HG03095 (cell line): Measurements from ENCODE around the gene OR2T10.
"Not testable (repeated sequence)": the region's sequence is repeated elsewhere in the genome, so short reads cannot be mapped to it uniquely, and the experiment has no call there.

Source experiments
- ATAC-seq: cut with Tn5 transposase; IDR thresholded peaks from one replicate; pipeline ENCODE4 v1.9.1; 2021; ENCODE audit warnings: moderate library complexity; ENCODE audit not compliant: unreplicated experiment

The OR2T10 gene

GRCh38 chr1:248597589-248597988, at the start of gene OR2T10:
Gene OR2T10, minus strand, starts transcription at chr1:248597700. Its CDS starts 3,932 bp downstream, at chr1:248593768.
- ATAC-seq = no peak

- ATAC-seq = not testable (repeated sequence)
Observed at GRCh38 chr1:248645178-248645577, 47.7 kb upstream of the OR2T10 start, which contains the start of gene OR2T35. Gene OR2T35, minus strand, starts transcription at chr1:248645278. Its CDS starts 6,020 bp downstream, at chr1:248639258.

- ATAC-seq = peak; percentile 60
Observed at GRCh38 chr1:248642971-248643651, 45.6 kb upstream of the OR2T10 start.

GRCh38 chr1:248641583-248641982, 44.1 kb upstream of the OR2T10 start:
- ATAC-seq = not testable (repeated sequence)

- ATAC-seq = peak; percentile 41
Observed at GRCh38 chr1:248640906-248641305, 43.4 kb upstream of the OR2T10 start.

- ATAC-seq = peak; percentile 24
Observed at GRCh38 chr1:248639652-248640051, 42.2 kb upstream of the OR2T10 start.

- not testable (repeated sequence) for ATAC-seq
Observed at GRCh38 chr1:248636612-248637011, 39.1 kb upstream of the OR2T10 start.

- not testable (repeated sequence) for ATAC-seq
Observed at GRCh38 chr1:248634991-248635390, 37.5 kb upstream of the OR2T10 start, which contains the start of gene OR2T11. Gene OR2T11, minus strand, starts transcription at chr1:248635091. Its CDS starts 7,963 bp downstream, at chr1:248627128.

GRCh38 chr1:248631354-248632008, 34.0 kb upstream of the OR2T10 start:
- ATAC-seq = no peak

GRCh38 chr1:248630551-248630950, 33.1 kb upstream of the OR2T10 start:
- no peak for ATAC-seq

GRCh38 chr1:248627971-248628844, 30.7 kb upstream of the OR2T10 start:
- peak; percentile 99 for ATAC-seq

GRCh38 chr1:248625971-248626370, 28.5 kb upstream of the OR2T10 start:
- ATAC-seq = no peak

- no peak for ATAC-seq
Observed at GRCh38 chr1:248625166-248625565, 27.7 kb upstream of the OR2T10 start.

- ATAC-seq = peak; percentile 93
Observed at GRCh38 chr1:248622570-248623001, 25.1 kb upstream of the OR2T10 start.

- ATAC-seq = no peak
Observed at GRCh38 chr1:248621770-248622169, 24.3 kb upstream of the OR2T10 start.

GRCh38 chr1:248618878-248619277, 21.4 kb upstream of the OR2T10 start:
- ATAC-seq = no peak

GRCh38 chr1:248618119-248618518, 20.6 kb upstream of the OR2T10 start:
- no peak for ATAC-seq

GRCh38 chr1:248613742-248614141, 16.2 kb upstream of the OR2T10 start:
- peak; percentile 58 for ATAC-seq

- ATAC-seq = no peak
Observed at GRCh38 chr1:248611883-248612414, 14.4 kb upstream of the OR2T10 start.

GRCh38 chr1:248610301-248610700, 12.8 kb upstream of the OR2T10 start:
- no peak for ATAC-seq

- ATAC-seq = no peak
Observed at GRCh38 chr1:248599396-248599795, 1.9 kb upstream of the OR2T10 start.
